ENCODE results near the gene ELOVL6.

ELOVL6 gene

DNA sequence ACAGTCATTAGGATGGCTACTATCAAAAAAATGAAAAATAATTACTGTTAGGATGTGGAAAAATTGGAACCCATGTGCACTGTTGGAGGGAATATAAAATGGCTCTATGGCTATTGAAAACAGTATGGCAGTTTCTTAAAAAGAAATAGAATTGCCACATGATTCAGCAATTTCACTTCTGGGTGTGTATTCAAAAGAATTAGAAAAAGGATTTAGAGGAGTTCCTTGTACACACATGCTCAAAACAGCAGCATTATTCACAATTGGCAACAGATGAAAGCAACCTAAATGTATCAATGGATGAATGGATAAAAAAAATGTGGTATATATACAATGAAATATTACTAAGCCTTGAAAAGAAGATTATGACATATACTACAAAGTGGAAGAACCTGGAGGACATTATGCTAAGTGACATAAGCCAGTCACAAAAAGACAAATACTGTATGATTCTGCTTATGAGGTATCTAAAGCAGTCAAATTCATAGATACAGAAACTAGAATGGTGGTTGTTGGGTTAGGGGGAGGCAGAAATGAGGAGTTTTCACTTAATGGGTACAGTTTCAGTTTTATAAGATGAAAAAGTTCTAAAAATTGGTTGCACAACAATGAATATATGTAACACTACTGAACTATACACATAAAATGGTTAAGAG is 123.2 kb downstream of the ELOVL6 start:
- H3K27me3 Mint-ChIP-seq (ENCODE audit: low read depth), result no peaks in the 10 kb centered on the region
- TF ChIP-seq, protein P1, sequence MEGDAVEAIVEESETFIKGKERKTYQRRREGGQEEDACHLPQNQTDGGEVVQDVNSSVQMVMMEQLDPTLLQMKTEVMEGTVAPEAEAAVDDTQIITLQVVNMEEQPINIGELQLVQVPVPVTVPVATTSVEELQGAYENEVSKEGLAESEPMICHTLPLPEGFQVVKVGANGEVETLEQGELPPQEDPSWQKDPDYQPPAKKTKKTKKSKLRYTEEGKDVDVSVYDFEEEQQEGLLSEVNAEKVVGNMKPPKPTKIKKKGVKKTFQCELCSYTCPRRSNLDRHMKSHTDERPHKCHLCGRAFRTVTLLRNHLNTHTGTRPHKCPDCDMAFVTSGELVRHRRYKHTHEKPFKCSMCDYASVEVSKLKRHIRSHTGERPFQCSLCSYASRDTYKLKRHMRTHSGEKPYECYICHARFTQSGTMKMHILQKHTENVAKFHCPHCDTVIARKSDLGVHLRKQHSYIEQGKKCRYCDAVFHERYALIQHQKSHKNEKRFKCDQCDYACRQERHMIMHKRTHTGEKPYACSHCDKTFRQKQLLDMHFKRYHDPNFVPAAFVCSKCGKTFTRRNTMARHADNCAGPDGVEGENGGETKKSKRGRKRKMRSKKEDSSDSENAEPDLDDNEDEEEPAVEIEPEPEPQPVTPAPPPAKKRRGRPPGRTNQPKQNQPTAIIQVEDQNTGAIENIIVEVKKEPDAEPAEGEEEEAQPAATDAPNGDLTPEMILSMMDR (IDR thresholded peaks at IDR 0.05; ENCODE audit: unreplicated experiment in 3 of 3), result no peak

DNA sequence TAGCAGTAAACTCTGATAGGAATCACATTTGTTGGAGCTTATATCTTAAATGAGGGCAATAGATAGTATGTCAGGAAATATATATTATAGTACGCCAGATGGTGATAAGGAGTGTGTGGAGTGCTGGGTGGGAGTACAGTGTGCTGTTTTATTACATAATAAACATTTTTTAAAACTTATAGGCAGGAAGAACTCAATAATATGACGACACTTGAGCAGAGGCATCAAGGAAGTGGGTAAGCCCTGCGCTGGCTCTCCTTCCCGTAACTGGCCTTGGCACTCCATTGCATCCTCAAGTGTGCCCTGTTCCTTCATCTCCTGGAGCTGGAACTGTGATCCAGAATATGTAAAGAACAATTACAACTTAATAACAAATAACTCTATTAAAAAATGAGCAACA is 123.8 kb downstream of the ELOVL6 start:
- Mint-ChIP-seq H3K27me3 (ENCODE audit: low read depth) (no peaks in the 10 kb centered on the region), H3K27ac (no peak overlapping the region), H3K36me3 (ENCODE audit: low read depth) (peaks cover 40% of the 10 kb centered on the region), H3K4me3 (no peak overlapping the region), H3K4me1 (peaks cover 11% of the 10 kb centered on the region), H3K9me3 (peaks cover 17% of the 10 kb centered on the region)
- TF ChIP-seq, protein P1 (IDR thresholded peaks at IDR 0.05; ENCODE audit: unreplicated experiment in 3 of 3), result no peak

More for the DNA sequence above, 123.2 kb downstream of the ELOVL6 start:
- H3K36me3 Mint-ChIP-seq (ENCODE audit: low read depth), result peaks cover 43% of the 10 kb centered on the region
- H3K4me1 Mint-ChIP-seq, result peaks cover 11% of the 10 kb centered on the region
- no peak overlapping the region for H3K27ac Mint-ChIP-seq
- H3K4me3 Mint-ChIP-seq, result no peak overlapping the region
- peaks cover 18% of the 10 kb centered on the region for H3K9me3 Mint-ChIP-seq

DNA sequence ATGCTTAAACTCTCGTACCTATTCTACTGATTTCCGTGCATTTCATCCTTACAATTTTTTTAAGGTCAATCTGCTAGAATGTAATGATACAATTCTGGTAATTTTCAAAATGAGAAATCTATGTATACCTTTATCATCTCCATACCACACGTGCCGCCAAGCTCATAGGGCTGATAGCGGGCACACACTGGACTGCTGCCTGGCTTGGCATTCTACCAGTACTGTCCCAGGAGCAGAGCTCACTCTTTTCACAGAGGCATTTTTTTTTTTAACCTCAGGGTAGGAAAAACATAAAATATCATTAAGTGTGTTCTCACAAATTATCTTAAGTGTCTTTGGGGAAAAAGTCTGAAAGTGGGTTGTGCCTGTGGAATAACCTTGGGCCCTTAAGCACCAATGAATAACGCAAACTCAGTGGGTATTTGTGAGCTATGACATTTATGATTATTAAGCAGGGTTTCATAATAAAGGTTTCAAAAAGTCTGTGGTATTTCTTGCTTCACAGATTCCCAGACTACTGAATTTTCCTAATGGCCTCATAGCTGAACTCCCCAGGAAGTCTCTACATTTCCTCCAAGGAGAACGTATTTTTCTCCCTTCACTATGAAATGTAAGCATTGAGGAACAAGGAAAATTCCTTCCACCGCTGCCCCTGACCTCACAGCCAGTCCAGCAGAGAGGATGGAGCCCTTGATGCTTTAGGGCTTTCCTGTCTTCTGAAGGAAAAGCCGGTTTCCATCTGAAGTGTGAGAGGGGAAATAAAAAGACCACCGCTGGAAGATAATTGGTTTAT is 125.2 kb downstream of the ELOVL6 start:
- Mint-ChIP-seq H3K27ac (peak overlapping the region; percentile 24 to 64 (median 56)), H3K9me3 (peaks cover 10% of the 10 kb centered on the region), H3K4me3 (no peak overlapping the region), H3K4me1 (peaks cover 15% of the 10 kb centered on the region), H3K36me3 (ENCODE audit: low read depth) (peaks cover 36% of the 10 kb centered on the region), H3K27me3 (ENCODE audit: low read depth) (no peaks in the 10 kb centered on the region)
- TF ChIP-seq, protein P1 (IDR thresholded peaks at IDR 0.05; ENCODE audit: unreplicated experiment in 3 of 3), result no peak

DNA sequence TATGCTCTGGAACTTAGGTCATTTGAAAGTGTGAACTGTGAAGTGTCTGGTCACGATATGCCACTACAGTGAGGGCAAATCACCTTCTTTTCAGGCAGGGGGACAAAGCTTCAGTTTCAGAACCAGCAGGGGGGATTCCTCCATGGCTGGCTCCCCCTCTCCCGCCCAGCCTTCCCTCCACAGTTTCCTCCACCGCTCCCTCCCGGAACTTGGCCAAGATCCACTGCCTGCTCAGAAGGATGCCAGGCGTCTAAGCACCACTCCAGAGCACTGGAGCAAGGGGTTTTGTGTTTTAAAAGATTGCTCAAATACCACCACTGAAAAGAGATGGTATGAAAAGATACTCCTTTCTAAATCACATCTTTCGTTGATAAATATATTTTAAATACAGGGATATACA is 126.9 kb downstream of the ELOVL6 start:
- TF ChIP-seq, protein P1 (IDR thresholded peaks at IDR 0.05; ENCODE audit: unreplicated experiment in 3 of 3), result no peak
- no peak overlapping the region for H3K4me3 Mint-ChIP-seq

DNA sequence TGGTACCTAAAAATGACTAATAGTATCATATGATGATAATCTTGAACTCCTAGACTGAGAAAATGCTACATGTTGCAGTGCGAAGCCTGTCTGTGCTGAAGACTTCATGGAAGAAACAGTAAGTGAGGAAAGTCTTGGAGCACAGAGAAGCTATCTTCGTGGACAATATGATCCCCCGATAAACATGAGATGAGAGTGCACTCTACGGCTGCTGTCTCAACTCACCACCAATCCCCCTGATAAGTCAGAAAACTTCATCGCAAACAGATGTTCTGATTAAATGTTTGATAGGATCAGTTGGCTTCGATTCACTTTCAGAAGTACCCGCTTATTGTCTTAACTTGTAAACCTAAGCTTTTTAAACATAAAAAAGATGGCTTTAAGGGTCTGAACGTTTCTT is 130.2 kb downstream of the ELOVL6 start:
- Mint-ChIP-seq H3K4me3 (no peak overlapping the region), H3K9me3 (no peaks in the 10 kb centered on the region), H3K4me1 (peaks cover 10% of the 10 kb centered on the region), H3K27me3 (ENCODE audit: low read depth) (no peaks in the 10 kb centered on the region), H3K27ac (peak overlapping the region in 2 of 3 experiments; percentile 14 to 34), H3K36me3 (ENCODE audit: low read depth) (peaks cover 8% of the 10 kb centered on the region)
- TF ChIP-seq, protein P1 (IDR thresholded peaks at IDR 0.05; ENCODE audit: unreplicated experiment in 3 of 3), result no peak

More for the DNA sequence above, 126.9 kb downstream of the ELOVL6 start:
- H3K9me3 Mint-ChIP-seq, result peaks cover 2% of the 10 kb centered on the region
- H3K27me3 Mint-ChIP-seq (ENCODE audit: low read depth), result no peaks in the 10 kb centered on the region
- H3K4me1 Mint-ChIP-seq, result peaks cover 18% of the 10 kb centered on the region
- H3K27ac Mint-ChIP-seq, result no peak overlapping the region
- H3K36me3 Mint-ChIP-seq (ENCODE audit: low read depth), result peaks cover 25% of the 10 kb centered on the region
